ENCODE data around the gene TBC1D1. TPM values are rescaled to one million over a fixed set of nuclear protein-coding genes. Genes with fewer than 3 reads are reported as not detected.
A peak's percentile ranks its signal among the peaks of the same experiment; 100 is the strongest.

The TBC1D1 gene
- polyA plus RNA-seq, 3 donors = 23.3 to 70.0 (median 31.5) TPM

DNA sequence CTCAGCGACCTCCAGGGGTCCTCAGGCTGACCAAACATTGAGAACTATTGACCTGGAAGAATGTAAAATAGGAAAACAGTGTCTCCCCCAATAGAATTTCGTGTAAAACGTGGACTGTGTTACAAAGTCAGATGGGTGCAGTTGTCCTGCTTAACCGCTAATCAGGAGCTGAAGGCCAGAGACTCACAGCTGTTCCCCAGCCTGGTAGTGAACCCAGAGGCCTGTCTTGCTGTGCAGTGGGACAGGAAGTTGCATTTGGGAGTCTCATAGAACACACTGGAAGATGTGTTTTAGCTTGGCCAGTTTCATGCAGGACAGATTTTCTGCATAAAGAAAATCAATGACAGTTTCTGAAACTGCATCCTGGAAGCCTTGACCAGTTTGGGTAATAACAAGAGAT lies 220.8 kb downstream of the TBC1D1 start:
- Mint-ChIP-seq H3K27ac (peak overlapping the region in 4 of 7 donors; percentile 3 to 57 (median 37)), H3K36me3 (peaks cover 72 to 87% of the 10 kb centered on the region in 2 donors), H3K4me3 (no peak overlapping the region), H3K4me1 (peaks cover 10% of the 10 kb centered on the region), H3K9me3 (no peaks in the 10 kb centered on the region), H3K27me3 (ENCODE audit: low read depth in 3 of 3) (peaks cover 0 to 1% (median 0%) of the 10 kb centered on the region in 3 donors)
- Histone ChIP-seq H3K4me1 (ENCODE audit: control insufficient read depth in 1 of 2, insufficient read depth in 2 of 2, low read length in 2 of 2) (peaks cover 8 to 10% of the 10 kb centered on the region in 2 donors), H3K9me3 (replicated peaks in 1 of 2; ENCODE audit: control insufficient read depth in 1 of 2, insufficient read depth in 1 of 2, low read length in 2 of 2) (no peaks in the 10 kb centered on the region), H3K27ac (ENCODE audit: low read depth in 1 of 2, low read length in 2 of 2) (no peak overlapping the region), H3K4me3 (replicated peaks in 1 of 3; ENCODE audit: low read depth in 2 of 3, low read length in 3 of 3) (no peak overlapping the region), H3K27me3 (ENCODE audit: control insufficient read depth in 2 of 2, insufficient read depth in 2 of 2, low read length in 2 of 2) (no peaks in the 10 kb centered on the region), H3K9ac (ENCODE audit: insufficient read depth, low read length, poor library complexity, severe bottlenecking) (no peak overlapping the region), H3K4me2 (replicated peaks; ENCODE audit: extremely low read depth, low read length, poor library complexity, severe bottlenecking) (no peak overlapping the region), H2AFZ (ENCODE audit: insufficient read depth, low read depth, low read length, poor library complexity, severe bottlenecking) (no peak overlapping the region), H3K79me2 (ENCODE audit: insufficient read depth, low read length) (no peaks in the 10 kb centered on the region), H3K36me3 (replicated peaks in 1 of 2; ENCODE audit: control insufficient read depth in 1 of 2, insufficient read depth in 2 of 2, low read length in 2 of 2) (peaks cover 63 to 96% of the 10 kb centered on the region in 2 donors), H4K20me1 (ENCODE audit: insufficient read depth, low read length) (peaks cover 8% of the 10 kb centered on the region)
- 94% methylated on average over 3 of the region's 4 CpGs for WGBS (ENCODE audit: insufficient coverage)
- TF ChIP-seq CTCF (IDR thresholded peaks at IDR 0.05) = no peak
- intact Hi-C loops (cut with micrococcal nuclease) = no loop called here
- DNase-seq = no peak

GRCh38 chr4:38113132-38113531 lies 222.2 kb downstream of the TBC1D1 start:
- Mint-ChIP-seq H3K4me3 (no peak overlapping the region), H3K4me1 (peaks cover 17% of the 10 kb centered on the region), H3K9me3 (no peaks in the 10 kb centered on the region), H3K36me3 (peaks cover 71 to 85% of the 10 kb centered on the region in 2 donors), H3K27ac (peak overlapping the region in 2 of 7 donors; percentile 25 to 30), H3K27me3 (ENCODE audit: low read depth in 3 of 3) (no peaks in the 10 kb centered on the region)
- Histone ChIP-seq H4K20me1 (ENCODE audit: insufficient read depth, low read length) (peaks cover 8% of the 10 kb centered on the region), H3K9me3 (replicated peaks in 1 of 2; ENCODE audit: control insufficient read depth in 1 of 2, insufficient read depth in 1 of 2, low read length in 2 of 2) (no peaks in the 10 kb centered on the region), H3K27me3 (ENCODE audit: control insufficient read depth in 2 of 2, insufficient read depth in 2 of 2, low read length in 2 of 2) (no peaks in the 10 kb centered on the region), H3K36me3 (replicated peaks in 1 of 2; ENCODE audit: control insufficient read depth in 1 of 2, insufficient read depth in 2 of 2, low read length in 2 of 2) (peaks cover 59 to 96% of the 10 kb centered on the region in 2 donors), H3K4me2 (replicated peaks; ENCODE audit: extremely low read depth, low read length, poor library complexity, severe bottlenecking) (no peak overlapping the region), H2AFZ (ENCODE audit: insufficient read depth, low read depth, low read length, poor library complexity, severe bottlenecking) (no peak overlapping the region), H3K9ac (ENCODE audit: insufficient read depth, low read length, poor library complexity, severe bottlenecking) (no peak overlapping the region), H3K4me3 (replicated peaks in 1 of 3; ENCODE audit: low read depth in 2 of 3, low read length in 3 of 3) (no peak overlapping the region), H3K79me2 (ENCODE audit: insufficient read depth, low read length) (no peaks in the 10 kb centered on the region), H3K27ac (ENCODE audit: low read depth in 1 of 2, low read length in 2 of 2) (peak overlapping the region in 1 of 2 donors; percentile 46), H3K4me1 (ENCODE audit: control insufficient read depth in 1 of 2, insufficient read depth in 2 of 2, low read length in 2 of 2) (peaks cover 12 to 18% of the 10 kb centered on the region in 2 donors)
- DNase-seq = no peak
- no peak for TF ChIP-seq CTCF (IDR thresholded peaks at IDR 0.05)
- intact Hi-C loops (cut with micrococcal nuclease) = no loop called here
- no CpG with 5 or more reads among the region's 4 CpGs for WGBS (ENCODE audit: insufficient coverage)

Data from CD14-positive monocyte (primary cell).